ENCODE data around the gene TNFRSF11A.

The TNFRSF11A gene

GRCh38 chr18:62381373-62381772 lies 56.3 kb downstream of the TNFRSF11A start:
- DNase-seq (ENCODE audit: low read depth in 2 of 2): no peak

- DNase-seq (ENCODE audit: low read depth in 2 of 2): no peak
Observed at GRCh38 chr18:62384068-62384467, 59.0 kb downstream of the TNFRSF11A start.

GRCh38 chr18:62384610-62385097 lies 59.5 kb downstream of the TNFRSF11A start:
- no peak for DNase-seq (ENCODE audit: low read depth in 2 of 2)

GRCh38 chr18:62386091-62386490 lies 61.0 kb downstream of the TNFRSF11A start:
- no peak for DNase-seq (ENCODE audit: low read depth in 2 of 2)

GRCh38 chr18:62386601-62387000 lies 61.5 kb downstream of the TNFRSF11A start:
- DNase-seq (ENCODE audit: low read depth in 2 of 2): no peak

GRCh38 chr18:62387257-62387656 lies 62.1 kb downstream of the TNFRSF11A start:
- no peak for DNase-seq (ENCODE audit: low read depth in 2 of 2)

GRCh38 chr18:62388855-62389760 lies 64.0 kb downstream of the TNFRSF11A start:
- DNase-seq (ENCODE audit: low read depth in 2 of 2): no peak

- no peak for DNase-seq (ENCODE audit: low read depth in 2 of 2)
Observed at GRCh38 chr18:62389761-62390481, 64.8 kb downstream of the TNFRSF11A start.

- DNase-seq (ENCODE audit: low read depth in 2 of 2): no peak
Observed at GRCh38 chr18:62394006-62394763, 69.1 kb downstream of the TNFRSF11A start.

GRCh38 chr18:62396381-62396780 lies 71.3 kb downstream of the TNFRSF11A start:
- no peak for DNase-seq (ENCODE audit: low read depth in 2 of 2)

GRCh38 chr18:62396967-62397366 lies 71.9 kb downstream of the TNFRSF11A start:
- DNase-seq (ENCODE audit: low read depth in 2 of 2): no peak

GRCh38 chr18:62398291-62398690 lies 73.2 kb downstream of the TNFRSF11A start:
- no peak for DNase-seq (ENCODE audit: low read depth in 2 of 2)

GRCh38 chr18:62399276-62399675 lies 74.2 kb downstream of the TNFRSF11A start:
- DNase-seq (ENCODE audit: low read depth in 2 of 2): no peak

- DNase-seq (ENCODE audit: low read depth in 2 of 2): no peak
Observed at GRCh38 chr18:62399781-62400308, 74.7 kb downstream of the TNFRSF11A start.

- DNase-seq (ENCODE audit: low read depth in 2 of 2): no peak
Observed at GRCh38 chr18:62400916-62401315, 75.8 kb downstream of the TNFRSF11A start.

- no peak for DNase-seq (ENCODE audit: low read depth in 2 of 2)
Observed at GRCh38 chr18:62402342-62402948, 77.3 kb downstream of the TNFRSF11A start.

- DNase-seq (ENCODE audit: low read depth in 2 of 2): no peak
Observed at GRCh38 chr18:62403120-62403519, 78.0 kb downstream of the TNFRSF11A start.

- no peak for DNase-seq (ENCODE audit: low read depth in 2 of 2)
Observed at GRCh38 chr18:62404881-62405280, 79.8 kb downstream of the TNFRSF11A start.

- DNase-seq (ENCODE audit: low read depth in 2 of 2): no peak
Observed at GRCh38 chr18:62407660-62408059, 82.5 kb downstream of the TNFRSF11A start.

- no peak for DNase-seq (ENCODE audit: low read depth in 2 of 2)
Observed at GRCh38 chr18:62409821-62410220, 84.7 kb downstream of the TNFRSF11A start.

GRCh38 chr18:62412231-62412979 lies 87.3 kb downstream of the TNFRSF11A start:
- DNase-seq (ENCODE audit: low read depth in 2 of 2): no peak
